HG02943 (cell line): ENCODE data around the gene SGMS1.
A peak's percentile ranks its signal among the peaks of the same experiment; 100 is the strongest.
"Not testable (repeated sequence)": the region's sequence is repeated elsewhere in the genome, so short reads cannot be mapped to it uniquely, and the experiment has no call there.

Source experiments
- ATAC-seq: cut with Tn5 transposase; IDR thresholded peaks from one replicate; pipeline ENCODE4 v1.9.1; 2021; ENCODE audit warnings: mild to moderate bottlenecking, low read depth, moderate library complexity; ENCODE audit not compliant: unreplicated experiment

Gene SGMS1

GRCh38 chr10:50291261-50291850 lies 332.4 kb downstream of the SGMS1 start:
- ATAC-seq, result no peak

DNA sequence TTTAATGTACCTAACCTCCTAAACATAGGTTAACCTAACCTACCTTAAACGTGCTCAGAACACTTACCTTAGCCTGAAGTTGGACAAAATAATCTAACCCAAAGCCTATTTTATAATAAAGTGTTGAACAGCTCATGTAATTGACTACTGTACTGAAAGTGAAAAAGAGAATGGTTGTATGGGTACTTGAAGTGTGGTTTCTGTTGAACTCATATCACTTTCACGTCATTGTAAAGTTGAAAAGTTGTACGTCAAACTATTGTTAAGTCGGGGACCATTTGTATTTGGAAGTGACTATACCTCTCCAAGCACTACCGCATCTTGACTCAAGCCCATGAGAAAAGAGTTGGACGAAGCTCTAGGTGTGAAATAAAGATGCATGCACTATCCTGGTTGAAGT lies 334.6 kb downstream of the SGMS1 start:
- ATAC-seq, result no peak

DNA sequence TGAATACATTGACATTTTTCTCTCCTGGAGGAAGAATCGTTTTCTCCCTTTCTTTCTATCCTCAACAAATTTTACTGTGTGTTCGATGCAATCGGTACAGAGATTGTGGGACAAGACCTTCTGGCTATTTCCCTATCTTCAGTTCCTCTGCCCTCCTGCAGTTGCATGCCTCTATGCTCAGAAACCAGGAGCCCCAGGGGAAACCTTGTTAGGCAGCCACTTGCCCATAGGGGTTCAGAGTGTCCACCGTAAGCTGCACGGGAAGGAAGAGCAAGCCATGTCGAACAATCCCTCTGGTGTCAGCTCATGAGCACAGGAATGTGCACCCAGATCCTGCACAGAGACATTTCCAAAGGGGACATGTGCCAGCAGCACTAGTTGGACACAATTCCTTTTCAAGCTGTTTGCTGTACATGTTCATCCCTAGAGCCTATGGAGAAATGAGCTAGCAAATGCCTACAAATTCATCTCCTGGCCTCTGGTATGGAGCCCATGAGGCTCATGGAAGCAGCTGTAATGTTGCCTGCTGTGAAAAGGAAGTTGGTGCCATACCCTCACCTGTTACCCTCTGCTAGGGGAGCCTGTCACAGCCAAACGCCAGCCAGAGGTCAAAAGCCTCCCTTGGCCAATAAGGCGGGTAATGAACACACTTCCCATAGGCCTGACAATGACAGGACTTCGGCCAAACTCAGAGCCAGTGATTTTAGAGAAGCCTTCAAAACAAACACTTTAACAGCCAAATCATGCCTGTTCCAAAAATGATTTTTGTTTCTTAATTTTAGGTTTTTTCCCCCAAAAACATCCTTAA lies 336.6 kb downstream of the SGMS1 start:
- no peak for ATAC-seq

DNA sequence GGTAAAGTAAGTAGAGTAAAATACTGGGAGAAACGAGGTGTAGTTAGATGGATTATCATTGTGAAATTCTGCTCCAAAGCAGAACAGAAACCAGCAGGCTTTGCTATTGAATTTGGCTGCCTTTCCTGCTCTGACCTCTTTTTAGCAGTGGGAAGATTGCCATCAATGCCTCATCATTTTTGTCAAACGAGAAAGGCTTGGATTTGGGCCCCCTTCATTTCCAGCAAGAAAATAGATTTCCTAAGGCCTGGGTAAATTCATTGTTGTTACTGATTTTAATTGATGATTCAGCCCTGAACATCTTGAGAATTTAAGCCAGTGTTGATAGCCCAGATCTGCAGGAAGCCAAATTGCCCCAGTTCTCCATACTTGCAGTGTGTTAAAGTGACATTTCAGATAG lies 337.2 kb downstream of the SGMS1 start:
- no peak for ATAC-seq

- no peak for ATAC-seq
These were observed 341.7 kb downstream of the SGMS1 start for GRCh38 chr10:50281967-50282522.

DNA sequence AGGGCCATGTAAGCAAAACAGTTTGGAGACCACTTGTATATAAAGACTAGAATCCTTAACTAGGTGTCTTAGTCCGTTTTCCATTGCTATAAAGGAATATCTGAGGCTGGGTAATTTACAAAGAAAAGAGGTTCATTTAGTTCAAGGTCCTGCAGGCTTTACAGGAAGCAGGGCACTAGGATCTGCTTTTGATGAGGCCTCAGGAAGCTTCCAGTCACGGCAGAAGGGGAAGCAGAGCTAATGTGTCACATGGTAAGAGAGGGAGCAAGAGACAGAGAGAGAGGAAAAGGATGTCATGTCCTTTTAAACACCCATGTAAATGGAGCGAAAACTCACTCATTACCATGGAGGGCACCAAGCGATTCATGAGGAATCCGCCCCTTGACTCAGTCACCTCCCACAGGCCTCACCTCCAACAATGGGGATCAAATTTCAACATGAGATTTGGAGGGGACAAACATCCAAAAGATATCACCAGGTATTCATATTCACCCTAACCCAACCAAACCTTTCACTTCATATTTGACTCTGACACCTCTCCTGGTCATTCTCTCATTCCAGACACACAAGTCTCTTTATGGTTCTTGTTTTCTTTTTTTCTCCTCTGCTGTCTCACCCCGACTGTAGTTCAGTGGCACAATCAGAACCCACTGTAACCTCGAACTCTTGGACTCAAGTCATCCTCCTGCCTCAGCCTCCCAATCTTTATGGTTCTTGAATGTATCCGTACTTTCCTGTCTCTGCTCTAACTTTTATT lies 342.4 kb downstream of the SGMS1 start:
- no peak for ATAC-seq

DNA sequence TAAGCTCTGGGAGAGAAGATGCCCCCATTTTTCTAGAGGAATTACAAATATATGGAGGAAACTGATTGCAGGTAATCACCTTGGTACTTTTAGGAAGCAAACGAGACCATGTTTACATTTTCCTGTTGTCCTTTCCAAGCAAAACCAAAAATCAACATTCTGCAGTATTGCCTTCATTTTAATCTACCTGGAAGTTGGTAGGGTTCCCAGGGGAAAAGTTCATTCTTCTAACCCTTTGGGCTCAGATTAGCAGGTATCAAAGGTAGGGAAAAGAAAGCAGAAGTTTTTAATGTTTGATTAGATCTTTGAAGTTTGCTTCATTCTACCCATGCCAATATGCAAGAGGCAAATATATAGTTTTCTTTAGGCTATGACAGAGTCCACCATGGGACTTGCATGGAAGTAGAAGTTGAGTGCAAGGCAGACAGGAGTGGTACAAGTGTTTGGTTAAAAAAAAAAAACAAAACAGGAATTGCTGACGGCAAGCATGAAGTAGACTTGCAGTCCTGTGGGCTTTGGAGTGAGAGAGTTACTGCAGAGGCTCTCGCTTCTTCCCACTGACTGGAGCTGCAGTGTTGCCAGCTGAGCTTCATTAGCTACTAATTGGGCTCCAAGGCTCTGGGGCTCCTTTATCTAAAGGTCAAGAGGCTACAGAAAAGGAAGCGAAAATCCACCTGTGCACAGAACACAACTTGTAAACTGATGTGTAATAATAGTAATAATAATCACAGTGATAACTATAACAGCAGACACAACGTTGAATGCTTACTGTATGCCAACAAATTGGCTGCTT lies 343.5 kb downstream of the SGMS1 start:
- no peak for ATAC-seq

DNA sequence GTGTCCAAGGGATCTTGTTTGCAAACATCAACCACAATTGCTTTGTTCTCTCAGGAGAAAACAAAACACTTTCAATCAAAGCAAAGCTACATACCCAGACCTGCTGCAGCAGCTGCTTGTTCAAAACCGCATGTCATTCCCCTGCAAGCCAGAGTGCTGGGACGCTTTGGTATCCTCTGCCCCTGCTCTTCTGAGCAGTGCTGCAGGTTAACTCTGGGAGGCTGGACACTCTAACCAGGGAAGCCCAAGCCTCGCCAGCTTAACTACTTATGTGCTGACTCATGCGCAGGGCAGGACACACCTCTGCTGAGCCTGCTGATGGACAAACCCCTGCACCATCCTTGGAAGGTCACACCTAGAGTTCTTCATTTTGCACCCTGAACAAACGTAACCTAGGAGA lies 344.3 kb downstream of the SGMS1 start:
- ATAC-seq, result no peak

DNA sequence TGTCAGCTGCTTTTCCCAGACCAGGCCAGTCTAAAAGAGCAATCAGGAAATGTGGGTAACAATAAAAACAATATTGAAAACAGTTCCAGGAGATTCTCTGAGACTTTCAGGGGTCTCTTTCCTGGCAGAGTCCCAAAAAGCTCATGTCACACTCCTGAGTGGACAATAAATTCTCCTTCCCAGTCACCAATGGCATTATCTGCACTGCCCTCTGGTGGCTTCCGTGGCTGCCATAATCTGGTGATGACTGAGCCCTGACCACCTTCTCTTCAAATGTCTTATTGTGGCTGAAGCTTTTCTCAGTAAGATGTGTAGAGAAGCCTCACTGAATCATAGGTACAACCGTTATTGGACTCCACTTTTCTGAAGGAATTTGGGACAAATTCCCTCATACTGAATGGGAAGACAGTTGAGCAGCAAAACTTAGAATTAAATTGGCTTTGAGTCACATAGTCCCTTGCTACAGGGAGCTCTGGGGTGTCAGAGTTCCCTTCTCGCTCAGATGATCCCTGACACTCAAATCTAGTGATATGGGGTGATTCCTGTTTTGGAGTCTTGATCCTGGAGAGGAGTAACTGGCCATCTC lies 348.0 kb downstream of the SGMS1 start:
- no peak for ATAC-seq

GRCh38 chr10:50272531-50272930 lies 351.2 kb downstream of the SGMS1 start:
- no peak for ATAC-seq

DNA sequence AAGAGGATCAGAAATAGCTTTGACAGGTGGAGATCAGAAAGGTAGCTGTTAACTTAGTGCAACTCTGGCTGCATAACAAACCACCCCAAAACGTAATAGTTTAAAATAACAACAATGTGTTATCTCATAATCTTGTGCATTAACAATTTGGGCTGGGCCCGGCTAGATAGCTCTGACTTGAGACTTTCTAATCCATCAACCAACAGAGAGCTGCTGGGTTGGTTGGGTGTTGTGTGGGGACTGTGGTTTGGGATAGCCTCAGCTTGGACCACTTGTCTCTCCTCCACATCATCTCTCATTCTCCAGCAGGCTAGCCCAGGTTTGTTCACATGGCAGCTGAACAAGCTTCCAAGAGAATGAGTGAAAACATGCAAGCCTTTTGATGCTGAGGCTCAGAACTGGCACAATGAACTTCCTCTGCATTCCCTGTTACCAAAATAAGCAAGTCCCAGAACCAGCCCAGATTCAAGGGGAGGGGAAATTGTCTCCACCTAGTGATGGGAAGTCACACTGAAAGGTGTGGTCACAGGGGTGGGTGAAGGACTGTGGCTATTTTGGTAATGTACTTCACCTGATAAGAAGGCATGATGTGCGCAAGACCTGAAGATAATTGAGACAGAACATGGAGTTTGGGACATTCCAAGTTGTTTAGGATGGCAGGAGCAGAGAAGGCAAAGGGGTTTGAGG lies 352.0 kb downstream of the SGMS1 start:
- ATAC-seq, result no peak

- not testable (repeated sequence) for ATAC-seq
These were observed 355.9 kb downstream of the SGMS1 start for GRCh38 chr10:50267877-50268276.

- not testable (repeated sequence) for ATAC-seq
These were observed 361.1 kb downstream of the SGMS1 start for GRCh38 chr10:50262625-50263024.

DNA sequence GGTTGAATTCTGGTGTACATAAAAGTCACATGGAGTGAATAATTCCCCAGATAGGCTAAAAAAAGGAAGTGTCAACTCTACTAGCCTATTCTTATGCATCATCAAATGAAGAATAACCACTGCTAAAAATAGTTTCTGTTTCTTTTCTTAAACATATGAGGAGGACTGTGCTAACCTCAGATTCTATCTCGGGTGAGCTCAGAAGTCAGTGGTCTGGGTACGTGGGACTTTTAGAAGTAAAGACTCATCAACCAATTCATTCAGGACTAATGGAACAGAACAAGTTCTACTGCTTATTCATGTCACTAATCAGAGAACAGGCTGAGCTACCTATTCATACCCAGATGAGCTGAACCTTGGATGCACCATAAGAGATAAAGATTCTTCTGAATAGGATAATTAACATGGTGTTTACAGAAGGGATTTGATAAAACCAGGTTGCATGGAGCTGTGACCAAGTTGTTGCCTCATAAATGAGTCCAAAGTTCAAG lies 362.9 kb downstream of the SGMS1 start:
- ATAC-seq, result peak; percentile 98
